ENCODE data around the gene CAMSAP2.

The CAMSAP2 gene

DNA sequence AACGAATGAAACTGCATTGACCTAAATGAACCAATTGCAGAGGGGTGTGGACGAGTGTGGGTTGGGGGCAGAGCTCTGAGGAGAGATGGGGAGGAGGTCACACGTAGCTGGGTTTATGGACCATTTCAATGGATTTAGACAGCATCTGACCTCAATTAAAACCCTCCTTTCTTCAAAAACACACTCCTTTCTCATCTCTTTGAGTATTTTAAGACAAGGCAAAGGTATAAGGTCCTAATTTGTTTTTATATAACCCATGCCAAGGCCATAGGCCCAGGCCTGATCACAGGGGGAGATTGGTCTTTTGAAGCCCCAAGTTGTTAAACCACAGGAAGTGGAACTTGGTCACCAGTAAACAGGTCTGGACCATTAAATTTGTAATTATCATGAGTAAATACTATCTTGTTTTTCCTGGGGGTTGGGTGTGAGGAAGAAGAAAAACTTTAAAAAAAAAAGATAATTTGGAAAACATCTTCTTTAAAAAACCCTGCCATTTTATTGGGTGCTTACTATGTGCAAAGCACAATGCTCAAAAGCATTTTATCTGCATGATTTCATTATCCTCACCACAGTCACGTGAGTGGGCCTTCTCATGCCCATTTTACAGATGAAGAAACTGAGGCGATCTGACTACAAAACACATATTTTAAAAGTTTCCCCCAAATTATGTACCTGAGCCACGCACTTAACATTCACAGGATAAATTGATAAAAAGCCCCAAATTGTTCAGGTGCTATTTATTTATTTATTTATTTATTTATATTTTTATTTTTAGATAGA, 147.1 kb downstream of the CAMSAP2 start:
- no peak for DNase-seq

- no peak for DNase-seq
These were observed 147.9 kb downstream of the CAMSAP2 start for GRCh38 chr1:200886594-200886993.

DNA sequence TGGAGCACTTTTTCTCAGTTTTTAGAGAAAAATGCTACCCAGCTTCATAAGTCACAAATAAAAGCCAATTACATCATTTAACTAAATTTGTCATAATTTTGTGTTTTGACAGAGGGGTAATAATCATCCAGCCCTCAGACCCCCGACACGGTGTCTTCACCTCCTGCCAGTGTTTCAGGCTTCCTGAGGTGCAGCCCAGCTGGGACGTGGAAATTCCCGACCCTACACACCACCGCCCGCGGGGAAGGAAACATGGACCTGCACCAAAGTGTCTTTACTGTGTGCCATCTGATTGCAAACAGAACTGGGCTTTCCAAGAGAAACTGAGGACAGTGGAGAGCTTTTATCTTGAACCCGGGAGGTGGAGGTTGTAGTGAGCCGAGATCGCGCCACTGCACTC, 148.3 kb downstream of the CAMSAP2 start:
- no peak for DNase-seq

- DNase-seq, result no peak
These were observed 149.2 kb downstream of the CAMSAP2 start for GRCh38 chr1:200887772-200888348.

DNA sequence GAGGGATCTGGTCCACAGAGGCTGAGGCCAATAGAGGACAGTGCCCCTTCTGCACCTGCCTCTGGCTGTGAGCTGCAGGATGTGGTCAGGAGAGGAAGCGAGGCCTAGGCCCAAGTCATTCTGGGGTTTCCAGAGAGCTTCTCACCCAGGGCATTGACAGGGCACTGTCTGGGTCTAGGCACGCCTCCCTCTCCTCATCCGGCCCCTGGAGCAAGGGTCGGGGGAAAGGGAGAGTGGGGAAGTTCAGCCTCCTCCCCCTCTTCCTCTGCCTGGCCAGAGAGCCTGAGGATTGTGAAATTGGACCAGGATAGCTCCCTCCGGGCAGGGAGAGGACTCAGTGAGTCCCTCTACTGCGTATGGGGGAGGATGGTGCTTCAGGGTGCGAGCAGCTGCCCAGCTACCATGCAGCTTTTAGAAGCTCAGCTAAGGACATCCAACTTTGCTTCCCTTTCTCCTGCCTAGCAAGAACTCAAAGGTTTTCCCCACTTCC, 149.7 kb downstream of the CAMSAP2 start:
- no peak for DNase-seq

DNA sequence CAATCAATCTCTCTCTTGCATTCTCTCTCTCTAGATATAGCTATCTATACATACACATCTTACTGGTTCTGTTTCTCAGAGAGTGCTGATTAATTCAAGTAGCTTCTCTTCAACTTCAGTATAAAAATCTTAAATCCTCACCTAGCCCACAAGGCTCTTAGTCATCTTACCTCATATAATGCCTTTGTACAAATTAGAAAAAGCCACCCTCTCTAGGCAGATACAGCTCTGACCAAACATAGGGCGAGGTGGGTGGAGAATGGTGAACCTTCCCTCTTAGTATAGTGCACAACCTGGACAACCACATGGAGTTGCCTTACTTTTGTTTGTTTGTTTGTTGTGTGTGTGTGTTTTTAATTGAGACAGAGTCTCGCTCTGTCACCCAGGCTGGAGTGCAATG, 150.9 kb downstream of the CAMSAP2 start:
- no peak for DNase-seq

DNA sequence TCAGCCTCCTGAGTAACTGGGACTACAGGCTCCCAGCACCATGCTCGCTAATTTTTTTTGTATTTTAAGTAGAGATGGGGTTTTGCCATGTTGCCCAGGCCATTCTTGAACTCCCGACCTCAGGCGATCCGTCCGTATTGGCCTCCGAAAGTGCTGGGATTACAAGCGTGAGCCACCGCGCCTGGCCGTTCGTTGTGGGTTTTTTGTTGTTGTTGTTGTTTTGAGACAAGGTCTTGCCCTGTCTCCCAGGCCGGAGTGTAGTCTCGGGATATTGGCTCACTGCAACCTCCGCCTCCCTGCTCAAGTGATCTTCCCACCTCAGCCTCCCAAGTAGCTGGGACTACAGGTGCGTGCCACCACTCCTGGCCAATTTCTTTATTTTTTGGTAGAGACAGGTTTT, 151.3 kb downstream of the CAMSAP2 start:
- no peak for DNase-seq

- DNase-seq, result peak; percentile 45
These were observed 152.4 kb downstream of the CAMSAP2 start for GRCh38 chr1:200890818-200891773.

- no peak for DNase-seq
These were observed 153.1 kb downstream of the CAMSAP2 start for GRCh38 chr1:200891774-200892157.

GRCh38 chr1:200892546-200892945, 153.9 kb downstream of the CAMSAP2 start:
- DNase-seq, result no peak

DNA sequence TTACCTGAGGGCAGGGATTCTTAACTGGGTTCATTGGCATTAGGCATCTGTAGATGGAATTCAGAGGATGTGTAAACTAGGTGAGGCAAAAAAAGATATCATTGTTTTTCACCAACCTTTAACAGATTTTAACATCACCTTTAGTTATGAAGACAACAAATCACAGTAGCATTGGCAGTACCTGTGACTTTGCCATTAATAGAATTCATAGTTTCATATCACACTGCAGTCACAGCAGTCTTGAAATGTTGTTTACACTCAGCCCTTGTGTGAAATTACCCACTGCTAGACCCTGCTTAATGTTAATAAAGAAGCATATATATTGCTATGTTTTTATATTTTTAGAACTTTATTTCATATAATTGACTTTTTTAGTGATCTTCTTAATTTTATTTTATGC, 154.3 kb downstream of the CAMSAP2 start:
- no peak for DNase-seq

GRCh38 chr1:200893411-200893901, 154.8 kb downstream of the CAMSAP2 start:
- no peak for DNase-seq

GRCh38 chr1:200894712-200895442, 156.2 kb downstream of the CAMSAP2 start, which contains the start of gene INAVA:
INAVA (plus strand) TSS chr1:200894900; CDS start chr1:200898401, 3,501 bp downstream.
- no peak for DNase-seq

GRCh38 chr1:200895443-200895789, 156.7 kb downstream of the CAMSAP2 start:
- no peak for DNase-seq

GRCh38 chr1:200895801-200896530, 157.3 kb downstream of the CAMSAP2 start:
- DNase-seq, result no peak

DNA sequence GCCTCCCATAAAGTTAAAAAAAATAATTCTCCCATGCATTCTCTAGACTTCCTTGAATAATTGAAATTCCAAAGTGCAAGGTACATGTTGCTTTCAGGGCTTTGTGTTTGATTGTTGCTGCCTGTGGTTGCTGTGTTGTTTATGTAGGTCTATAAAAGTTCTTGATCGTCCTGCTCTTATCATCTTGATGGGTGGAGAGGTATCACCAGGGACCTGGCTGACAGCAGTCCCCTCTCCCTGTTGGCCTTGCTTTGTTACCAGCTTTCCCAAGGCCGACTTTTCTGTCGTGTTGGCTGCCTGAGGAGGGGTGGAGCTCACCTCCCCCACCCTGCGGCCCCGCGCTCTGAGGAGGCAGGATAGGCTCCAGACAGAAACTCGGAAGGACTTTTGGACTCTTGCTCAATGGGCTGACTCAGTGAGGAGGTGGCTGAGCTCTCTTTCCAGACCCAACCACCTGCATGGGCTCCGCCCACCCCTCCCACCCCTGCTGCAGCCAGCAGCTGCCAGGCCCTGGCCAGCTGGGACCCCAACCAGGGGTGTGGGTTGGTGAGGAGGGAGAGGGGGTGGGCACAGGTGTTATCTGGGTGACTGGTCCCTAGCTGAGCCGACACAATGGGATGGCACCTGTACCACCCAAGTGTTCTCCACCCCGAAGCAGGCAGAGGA, 158.0 kb downstream of the CAMSAP2 start:
- no peak for DNase-seq

GRCh38 chr1:200897259-200897658, 158.6 kb downstream of the CAMSAP2 start:
- DNase-seq, result no peak

DNA sequence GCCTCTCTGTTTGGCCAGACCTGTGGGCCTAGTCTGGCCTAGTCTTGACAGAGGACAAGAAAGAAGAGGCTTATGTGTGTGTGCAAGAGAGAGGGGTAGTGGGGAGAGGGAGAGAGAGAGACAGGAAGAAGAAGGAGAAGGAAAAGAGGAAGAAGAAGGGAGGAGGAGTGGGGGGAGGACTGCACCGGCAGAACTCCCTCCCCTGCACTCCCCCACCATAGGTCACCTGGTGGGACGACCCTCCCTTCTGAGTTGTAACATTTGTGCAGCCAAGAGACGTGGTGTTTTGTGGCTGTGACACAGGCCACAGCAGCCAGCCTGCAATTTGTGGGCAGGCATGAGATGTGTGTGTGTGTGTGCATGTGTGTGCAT, 160.3 kb downstream of the CAMSAP2 start:
- no peak for DNase-seq

DNA sequence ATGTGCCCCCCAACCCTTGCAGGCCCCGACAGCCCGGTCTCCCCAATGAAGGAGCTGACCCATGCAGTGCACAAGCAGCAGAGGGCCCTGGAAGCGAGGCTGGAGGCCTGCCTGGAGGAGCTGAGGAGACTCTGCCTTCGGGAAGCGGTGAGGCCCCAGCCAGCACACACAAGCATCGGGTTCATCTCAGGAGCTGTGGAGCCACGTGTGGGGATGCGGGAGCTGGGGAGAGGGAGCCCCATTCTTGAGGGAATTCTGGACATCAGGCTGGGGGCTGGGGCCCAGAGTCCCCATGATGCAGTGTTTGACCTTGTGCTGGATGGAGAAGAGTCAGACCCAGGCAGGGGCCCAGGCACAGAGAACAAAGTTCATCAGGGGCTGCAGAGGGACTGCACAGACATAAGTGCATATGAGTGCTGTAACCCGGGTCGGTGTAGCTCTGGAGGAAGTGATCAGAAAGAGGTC, 160.8 kb downstream of the CAMSAP2 start:
- no peak for DNase-seq

- DNase-seq, result no peak
These were observed 161.5 kb downstream of the CAMSAP2 start for GRCh38 chr1:200899954-200900867.
